Cerebellar cortex (tissue), 1 donor: Measurements from ENCODE around the gene CTNNA2.
"Not testable (repeated sequence)": the region's sequence is repeated elsewhere in the genome, so short reads cannot be mapped to it uniquely, and the experiment has no call there.

Source experiments
- DNase-seq: peaks from one replicate; pipeline ENCODE4 v3.0.0-alpha.2; 2015; ENCODE audit warnings: low spot score

CTNNA2 gene

GRCh38 chr2:80030135-80030534 is 517.3 kb downstream of the CTNNA2 start:
- DNase-seq: no peak

DNA sequence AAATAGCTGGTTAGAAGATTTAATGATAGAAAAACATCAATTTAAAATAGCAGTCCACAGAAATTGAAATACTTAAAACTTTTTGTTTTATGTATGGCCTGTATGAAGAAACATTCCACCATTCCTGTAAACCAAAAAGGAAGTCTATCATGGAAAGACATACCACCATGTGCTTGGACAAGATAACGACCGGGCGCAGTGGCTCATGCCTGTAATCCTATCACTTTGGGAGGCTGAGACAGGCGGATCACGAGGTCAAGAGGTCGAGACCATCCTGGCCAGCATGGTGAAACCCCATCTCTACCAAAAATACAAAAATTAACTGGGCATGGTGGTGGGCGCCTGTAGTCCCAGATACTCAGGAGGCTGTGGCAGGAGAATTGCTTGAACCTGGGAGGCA is 519.8 kb downstream of the CTNNA2 start:
- DNase-seq: not testable (repeated sequence)

- no peak for DNase-seq
Measured at GRCh38 chr2:80035749-80036285, 523.0 kb downstream of the CTNNA2 start.

DNA sequence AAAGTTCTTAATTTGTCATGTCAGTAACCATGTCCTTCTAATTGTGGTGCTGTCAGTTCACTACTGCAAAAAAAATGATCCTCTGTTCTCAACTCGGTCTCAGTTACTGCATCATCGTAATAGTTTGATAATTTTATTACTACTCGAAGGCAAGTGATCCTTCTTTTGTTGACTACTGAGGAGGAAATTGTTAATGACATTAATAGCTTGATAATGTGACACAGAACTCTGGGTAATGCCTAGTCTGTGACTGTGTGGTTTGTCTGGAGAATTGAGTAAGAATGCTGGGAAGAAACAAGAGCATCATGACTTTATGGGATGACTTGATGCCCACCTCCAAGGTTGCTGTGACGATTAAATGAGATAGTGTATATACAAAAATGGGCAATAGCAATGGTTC is 524.5 kb downstream of the CTNNA2 start:
- no peak for DNase-seq

DNA sequence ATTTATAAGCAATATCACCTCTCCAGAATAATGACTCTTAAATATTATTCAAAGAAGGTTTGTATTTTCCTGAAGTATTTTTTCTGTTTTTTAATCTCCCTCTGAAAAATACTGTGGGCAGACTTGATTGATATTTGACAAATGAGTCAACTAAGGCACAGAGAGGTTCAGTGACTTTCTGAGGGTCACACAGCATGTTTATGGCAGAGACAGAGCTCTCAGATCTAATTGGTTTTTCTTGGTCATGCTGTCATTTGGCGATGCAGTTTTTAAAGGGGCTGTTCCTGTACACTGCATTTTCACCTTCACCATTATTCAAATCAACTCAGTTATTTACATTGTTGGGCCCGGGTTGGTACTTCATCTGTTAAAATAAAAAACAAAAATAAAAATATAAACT is 527.4 kb downstream of the CTNNA2 start:
- no peak for DNase-seq

DNA sequence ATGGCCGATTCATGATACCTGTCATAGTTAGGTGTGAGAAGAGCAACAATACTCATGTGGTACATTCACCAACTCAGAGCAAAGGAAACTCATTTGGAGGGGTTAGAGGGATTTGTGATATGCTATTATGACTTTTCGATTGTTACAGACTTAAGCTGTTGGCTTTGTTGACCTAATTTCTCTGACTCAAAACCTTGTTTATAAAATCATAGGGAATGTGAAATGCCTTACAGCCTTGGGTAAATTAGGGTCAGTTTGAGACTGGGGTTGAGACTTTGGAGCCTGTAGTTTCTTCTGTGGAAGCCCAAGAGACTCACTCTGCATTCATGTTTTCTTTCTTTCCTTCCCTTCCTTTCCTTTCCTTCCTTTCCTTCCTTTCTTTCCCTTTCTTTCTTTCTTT is 529.8 kb downstream of the CTNNA2 start:
- no peak for DNase-seq

- no peak for DNase-seq
Measured at GRCh38 chr2:80048296-80048695, 535.4 kb downstream of the CTNNA2 start.

DNA sequence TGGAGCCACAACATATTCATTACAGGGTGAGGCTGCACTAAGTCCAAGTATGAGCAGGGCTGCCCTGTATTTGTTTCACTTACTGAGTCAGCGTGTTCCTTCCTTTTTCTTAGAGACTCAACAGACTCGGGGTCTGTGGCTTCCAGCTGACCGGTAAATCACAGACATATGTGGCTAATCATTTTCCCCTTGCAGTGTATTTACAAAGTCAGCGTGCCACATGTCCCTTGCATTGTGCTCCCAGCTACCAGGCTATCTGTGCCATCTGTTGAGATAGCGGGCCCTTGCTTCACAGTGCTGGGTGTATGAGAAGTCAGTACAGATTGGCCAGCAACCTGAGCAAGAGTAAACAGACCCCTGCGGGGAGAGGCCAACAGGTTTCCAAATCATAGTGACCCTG is 537.4 kb downstream of the CTNNA2 start:
- peak; percentile 85 for DNase-seq

DNA sequence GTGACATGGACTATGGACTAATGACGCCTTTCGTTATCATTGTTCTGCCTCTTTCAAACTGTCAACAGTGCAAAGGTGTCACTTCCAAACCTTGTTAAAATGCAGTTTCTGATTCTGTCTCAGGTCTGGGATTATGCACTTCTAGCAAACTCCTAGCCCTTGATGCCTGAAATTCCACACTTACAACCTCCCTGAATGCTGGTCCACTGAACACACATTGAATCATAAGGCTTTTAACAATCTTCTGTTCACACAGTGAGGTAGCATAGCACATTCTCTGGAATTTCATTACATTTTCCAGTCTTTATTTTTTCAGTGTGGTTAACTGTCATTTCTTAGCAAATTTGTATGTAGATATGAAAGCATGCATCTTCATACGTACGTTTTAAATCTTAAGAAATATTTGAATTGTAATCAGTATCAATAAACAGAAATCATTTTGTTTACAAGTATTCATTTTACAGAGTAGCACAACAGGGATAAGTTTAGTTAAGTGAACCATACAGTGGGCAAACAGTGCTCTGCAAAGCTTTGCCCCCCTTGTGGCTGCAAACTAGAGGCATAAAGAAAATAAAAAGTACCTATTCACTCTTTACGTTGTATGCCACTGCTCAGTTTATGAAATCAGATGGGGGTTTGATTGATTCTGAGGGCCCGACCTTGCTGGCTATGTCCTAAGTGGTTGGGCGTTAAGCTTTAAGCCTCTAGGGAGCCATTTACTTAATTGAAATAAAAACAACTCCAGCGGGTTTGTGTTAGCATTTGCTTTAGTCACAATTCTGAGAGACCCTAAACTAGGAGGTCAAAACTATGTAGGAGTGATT is 540.9 kb downstream of the CTNNA2 start:
- no peak for DNase-seq

GRCh38 chr2:80054346-80054675 is 541.5 kb downstream of the CTNNA2 start:
- DNase-seq: no peak

DNA sequence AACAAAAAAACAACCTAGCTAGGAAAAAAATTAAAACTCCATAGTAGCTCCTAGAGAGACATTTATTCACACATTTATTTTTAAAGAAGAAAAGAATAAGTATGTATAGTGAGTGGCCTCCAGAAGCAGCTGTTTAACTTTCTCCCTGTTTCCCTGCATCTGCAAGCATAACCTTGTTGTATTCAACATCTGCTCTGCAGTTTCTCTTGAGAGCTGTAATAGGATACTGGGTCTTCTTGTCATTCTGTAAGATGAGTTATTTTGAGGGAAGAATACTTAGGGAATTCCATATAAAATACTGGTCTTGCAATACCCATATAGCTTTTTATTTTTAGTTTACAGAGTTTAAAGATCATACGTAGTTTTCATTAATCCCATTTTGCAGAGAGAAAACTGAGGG is 545.1 kb downstream of the CTNNA2 start:
- no peak for DNase-seq

- DNase-seq: no peak
Measured at GRCh38 chr2:80058562-80058961, 545.7 kb downstream of the CTNNA2 start.

DNA sequence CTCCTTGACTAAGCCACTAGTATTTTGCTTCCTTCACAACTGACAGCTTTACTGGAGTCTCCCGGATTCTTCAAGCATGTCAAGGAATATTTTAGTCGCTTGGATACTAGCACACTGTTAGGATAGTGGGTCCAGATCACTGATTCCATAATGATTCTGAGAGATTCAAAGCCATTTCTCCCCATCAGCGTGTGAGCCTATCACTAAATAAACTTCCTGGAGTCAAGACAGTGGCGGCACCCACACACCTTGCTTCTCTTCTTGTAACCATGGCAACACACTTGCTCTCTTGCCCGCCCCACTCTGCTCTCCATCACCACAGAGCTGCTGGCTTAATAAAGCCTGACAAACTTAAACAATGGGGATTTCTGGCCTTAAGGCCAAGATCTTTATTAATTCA is 546.6 kb downstream of the CTNNA2 start:
- no peak for DNase-seq

DNA sequence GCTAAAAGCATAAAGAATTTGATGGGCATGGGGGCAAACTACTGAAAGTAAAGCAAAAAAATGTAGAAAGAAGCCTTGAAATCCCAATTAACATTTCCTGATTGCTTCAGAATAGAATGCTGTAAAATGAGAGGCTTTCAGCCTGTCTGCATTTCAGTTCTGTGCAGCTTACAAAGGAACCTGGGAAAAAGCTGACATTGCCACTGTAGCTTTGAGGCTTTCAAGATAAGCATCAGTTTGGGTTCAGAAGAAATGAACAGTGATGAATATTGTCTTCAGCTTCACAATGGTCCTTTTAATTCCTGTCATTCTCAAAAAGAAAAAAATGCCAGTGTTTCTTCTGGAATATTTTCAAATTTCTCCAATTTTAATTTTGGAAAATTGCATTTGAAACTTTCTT is 549.0 kb downstream of the CTNNA2 start:
- DNase-seq: no peak

DNA sequence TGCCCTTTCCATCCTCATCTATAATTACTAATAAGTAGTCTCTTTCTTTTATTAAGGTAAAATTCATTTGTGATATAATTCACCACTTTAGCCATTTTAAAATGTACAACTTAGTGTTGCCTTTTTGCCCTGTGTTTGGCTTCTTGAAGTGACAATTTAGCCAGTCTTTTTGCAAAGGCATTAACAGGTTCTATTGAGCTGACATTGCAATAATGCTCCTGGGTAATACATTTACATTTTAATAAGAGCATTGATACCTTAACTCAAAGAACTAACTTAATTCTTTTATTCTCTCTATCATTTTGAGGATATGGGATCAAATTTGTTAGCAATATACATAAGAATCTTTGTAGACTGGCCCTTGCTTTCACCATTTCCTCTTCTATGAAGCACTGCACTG is 549.4 kb downstream of the CTNNA2 start:
- DNase-seq: no peak

DNA sequence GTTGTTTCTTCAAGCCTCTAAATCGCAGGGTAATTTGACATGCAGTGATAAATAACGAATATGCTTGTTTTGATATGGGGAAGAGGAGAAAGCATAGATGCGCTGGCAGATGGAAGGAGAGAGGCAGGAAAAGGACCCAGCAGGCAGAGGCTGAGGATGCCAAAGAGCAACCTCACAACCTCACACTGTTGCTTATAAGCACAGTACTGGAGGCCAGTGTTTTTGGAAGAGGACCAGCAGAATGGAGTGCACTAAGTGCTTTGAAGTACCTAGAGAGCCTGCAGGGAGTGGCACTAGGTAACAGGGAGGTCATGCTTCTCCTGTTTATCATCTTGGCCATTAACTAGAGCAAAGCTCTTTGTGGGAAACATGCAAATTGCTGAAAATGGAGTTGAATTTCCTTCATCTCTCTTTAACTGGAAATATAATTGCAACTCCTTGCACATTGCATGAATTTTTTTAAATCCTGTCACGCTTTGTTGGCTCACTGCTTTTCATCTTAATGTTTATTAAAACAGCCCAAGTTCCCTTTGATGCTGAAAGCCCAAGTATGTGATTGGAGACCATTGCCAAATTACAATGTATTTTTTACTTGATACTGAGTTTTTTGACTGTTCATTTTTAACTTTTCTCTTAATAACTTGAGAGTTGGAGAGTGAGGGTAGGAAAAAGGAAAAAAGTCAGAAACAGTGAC is 555.3 kb downstream of the CTNNA2 start:
- peak; percentile 70 for DNase-seq

- no peak for DNase-seq
Measured at GRCh38 chr2:80070587-80070986, 557.7 kb downstream of the CTNNA2 start.

- DNase-seq: no peak
Measured at GRCh38 chr2:80071941-80072340, 559.1 kb downstream of the CTNNA2 start.

DNA sequence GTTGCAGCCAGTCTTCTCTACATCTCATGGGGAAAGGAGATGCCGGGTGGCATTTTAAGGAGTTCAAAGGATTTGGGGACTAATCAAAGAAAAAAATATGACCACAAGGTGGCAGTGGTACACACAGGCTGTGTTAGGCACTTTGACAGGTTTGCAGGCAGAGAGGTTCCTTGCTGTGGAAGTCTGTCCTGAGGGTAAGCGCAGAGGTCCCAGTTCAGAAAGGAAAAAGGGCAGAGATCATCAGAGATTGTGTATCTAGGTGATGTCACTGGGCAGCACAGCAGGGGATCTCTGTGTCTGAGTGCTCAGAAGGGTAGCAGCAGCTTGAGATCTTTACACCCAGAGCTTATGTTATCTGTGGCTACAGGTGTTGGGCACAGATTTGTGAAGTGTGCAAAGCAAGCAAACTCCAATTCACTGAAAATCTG is 560.3 kb downstream of the CTNNA2 start:
- peak; percentile 78 for DNase-seq

DNA sequence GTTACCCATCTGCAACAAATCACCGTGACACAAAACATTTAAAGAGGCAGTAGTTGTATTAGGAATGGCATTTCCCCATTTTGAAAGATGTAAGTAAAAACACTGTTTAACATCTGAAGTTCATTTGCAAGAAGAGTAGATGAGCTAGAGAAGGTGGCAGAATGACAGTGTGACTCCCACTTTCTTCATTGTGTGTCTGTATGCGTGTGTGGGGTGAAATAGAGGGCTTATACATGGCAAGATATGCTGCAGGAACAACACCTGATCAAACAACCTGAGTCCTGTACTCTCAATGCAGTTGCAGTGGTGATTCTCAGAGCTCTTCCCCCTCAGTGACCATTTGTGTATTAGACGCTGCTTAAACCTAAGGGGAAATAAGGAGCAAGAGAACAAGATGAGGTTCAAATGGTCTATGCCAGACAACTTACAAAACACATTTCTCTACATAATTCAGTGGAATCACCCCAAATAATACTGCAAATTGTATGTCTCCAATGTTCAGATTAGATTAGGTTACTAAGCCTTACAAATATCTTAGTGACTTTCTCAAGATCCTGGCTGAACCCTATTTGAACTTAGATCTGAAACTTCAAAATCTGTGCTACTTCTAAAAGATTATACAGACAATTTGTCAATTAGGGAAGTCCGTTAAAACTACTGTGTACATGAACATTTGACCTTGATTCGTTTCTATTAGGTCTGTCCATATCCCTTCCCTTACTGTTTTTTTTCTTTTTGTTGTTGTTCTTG is 561.6 kb downstream of the CTNNA2 start:
- no peak for DNase-seq

- no peak for DNase-seq
Measured at GRCh38 chr2:80075719-80076118, 562.9 kb downstream of the CTNNA2 start.

DNA sequence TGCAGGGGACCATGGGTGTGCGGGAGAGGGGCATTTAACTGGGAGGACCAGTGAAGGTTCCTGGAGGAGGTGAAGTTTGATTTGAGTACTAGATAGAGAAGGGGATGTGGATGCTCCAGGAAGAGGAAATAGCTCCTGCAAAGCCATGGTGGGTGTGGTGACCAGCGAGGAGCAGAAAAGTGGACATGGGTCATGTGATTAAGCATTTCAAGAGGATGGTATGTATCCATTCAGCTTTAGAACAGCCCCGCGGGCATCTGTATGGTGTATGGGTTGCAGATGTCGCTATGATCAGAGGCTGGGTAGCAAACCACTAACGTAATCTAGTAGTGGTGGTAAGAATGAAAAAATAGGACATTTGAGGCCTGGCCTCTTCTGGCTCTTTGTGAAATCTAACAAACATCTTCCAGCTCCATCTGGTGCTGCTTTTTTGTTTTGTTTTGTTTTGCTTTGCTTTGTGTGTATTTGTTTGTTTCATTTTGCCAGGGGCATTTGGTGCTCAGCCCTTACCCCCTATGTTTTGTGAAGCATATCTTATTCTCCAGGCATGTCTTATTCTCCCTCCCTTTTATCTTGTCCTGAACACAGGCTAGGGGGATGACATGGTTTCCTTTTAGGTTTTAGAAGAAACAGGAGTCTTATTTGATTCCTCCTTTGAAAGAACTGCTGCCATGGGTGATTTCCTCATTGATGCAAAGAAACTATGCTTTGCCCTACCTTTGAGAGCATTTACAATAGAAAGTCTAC is 565.6 kb downstream of the CTNNA2 start:
- no peak for DNase-seq
